Measurements from ENCODE around the gene AGAP1.

The AGAP1 gene

DNA sequence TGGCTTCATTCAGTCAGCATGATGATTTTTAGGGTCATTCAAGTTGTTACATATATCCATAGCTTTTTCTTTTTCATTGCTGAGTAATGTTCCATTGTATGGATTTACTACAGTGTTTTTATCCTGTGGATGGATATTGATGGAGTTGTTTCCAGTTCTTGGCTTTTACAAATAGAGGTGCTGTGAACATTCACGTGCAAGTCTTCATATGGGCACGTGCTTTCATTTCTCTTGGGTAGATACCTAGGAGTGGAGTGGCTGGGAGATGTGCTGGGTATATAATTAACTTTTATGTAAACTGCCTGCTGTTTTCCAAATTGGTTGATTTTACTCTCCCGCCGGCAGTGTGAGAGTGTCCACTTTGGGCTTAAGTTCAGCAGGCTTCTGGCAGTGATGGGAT, 16.5 kb downstream of the AGAP1 start:
- DNase-seq, result no peak

- DNase-seq, result no peak
Measured at GRCh38 chr2:235511187-235511661, 17.4 kb downstream of the AGAP1 start.

DNA sequence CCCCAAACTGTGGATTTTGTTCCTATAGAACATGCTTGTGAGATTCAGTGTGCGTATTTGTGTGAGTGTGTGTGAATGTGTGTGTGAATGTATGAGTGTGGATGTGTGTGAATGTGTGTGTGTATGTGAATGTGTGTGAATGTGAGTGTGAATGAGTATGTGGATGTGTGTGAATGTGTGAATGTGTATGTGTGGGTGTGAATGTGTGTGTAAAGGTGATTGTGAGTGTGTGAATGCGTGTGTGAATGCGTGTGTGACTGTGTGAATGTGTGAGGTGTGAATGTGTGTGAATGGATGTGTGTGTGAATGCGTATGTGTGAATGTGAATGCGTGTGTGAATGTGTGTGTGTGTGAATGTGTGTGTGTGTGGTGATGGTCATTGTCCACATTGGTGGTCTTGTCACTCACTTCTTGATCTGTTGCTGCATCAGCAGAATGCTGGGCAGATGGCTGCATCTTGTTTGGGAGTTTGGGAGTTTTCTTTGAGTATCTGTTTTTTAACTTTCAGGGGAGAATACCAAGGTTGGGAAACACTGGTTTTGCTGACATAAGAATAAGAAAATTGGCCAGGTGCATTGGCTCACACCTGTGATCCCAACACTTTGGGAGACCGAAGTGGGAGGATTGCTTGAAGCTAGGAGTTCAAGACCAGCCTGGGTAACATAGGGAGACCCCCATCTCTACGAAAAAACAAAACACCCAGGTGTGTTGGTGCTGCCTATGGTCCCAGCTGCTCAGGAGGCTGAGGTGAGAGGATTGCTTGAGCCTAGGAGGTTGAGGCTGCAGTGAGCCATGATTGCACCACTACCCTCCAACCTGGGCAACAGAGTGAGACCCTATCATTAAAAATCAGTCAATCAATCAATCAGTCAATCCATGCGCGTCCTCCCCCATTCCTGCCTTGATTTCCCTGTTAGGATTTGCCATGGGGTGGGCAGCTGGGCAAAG, 18.2 kb downstream of the AGAP1 start:
- no peak for DNase-seq

DNA sequence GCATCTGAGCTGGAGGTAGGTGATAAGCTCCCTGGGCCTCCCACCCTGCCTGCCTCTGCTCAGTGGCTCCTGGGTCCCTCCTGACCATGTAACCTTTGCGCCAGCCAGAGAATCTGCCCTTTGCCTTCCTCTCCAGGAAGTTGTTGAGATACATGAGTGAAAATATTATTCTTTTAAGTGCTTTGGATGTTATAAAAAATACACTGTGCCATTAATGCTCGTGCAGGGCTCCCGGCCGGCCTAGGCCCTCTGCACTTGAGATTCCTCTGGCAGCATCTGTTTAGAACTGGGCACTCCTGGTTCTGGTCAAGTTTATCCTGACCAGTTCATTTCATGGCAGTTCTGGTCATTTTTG, 18.8 kb downstream of the AGAP1 start:
- DNase-seq, result no peak

- DNase-seq, result no peak
Measured at GRCh38 chr2:235513984-235514626, 20.3 kb downstream of the AGAP1 start.

DNA sequence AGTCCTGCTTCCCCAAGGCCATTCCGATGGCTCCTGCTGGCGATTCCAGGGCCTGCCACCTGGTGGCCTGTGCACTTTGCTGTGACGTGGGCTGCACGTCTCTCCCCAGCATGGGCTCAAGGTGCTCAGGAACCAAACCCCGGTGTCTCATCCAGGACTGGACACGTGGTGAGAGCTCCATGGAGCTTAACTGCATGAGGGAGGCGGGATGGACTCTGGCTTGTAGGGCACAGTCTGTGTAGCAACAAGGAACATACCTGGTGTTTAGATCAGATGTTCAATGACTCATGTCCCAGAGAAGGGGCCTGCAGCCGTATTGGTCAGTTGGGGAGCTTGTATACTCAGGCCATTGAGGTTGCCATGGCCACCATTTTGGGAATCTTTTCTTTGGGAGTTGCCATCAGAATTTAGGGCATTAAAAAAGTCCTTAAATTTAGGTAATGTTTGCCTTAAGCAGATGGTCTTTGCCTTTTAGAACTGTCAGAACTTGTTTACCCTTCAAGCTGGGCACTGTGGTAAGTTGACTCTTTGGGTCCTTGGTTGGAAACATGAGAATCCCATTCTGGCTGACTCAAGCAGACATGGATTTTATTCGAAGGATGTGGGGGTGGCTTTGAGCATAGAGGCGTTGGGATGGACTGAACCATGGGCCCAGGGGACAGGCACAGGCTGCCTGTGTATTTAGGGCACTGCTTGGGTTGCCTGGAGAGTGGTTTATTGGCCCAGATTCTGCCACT, 21.0 kb downstream of the AGAP1 start:
- no peak for DNase-seq

DNA sequence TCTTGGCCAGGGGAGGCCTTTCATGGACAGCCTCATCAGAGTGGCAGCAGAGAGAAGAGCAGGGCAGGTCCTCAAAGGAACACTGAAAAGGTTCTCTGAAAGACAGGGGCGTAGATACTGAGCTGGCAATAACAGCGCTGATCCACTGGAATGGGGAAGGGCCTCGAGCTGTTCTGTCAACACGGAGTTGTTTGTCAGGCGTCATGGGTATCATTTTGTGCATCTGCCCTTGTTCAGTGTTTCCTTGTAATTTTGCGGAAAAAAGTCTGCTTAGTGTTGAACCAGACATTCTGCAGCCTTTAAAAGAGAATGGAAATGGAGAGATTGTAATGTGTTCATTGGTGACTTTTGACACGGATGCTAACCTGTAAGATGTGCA, 21.5 kb downstream of the AGAP1 start:
- no peak for DNase-seq

- DNase-seq, result no peak
Measured at GRCh38 chr2:235515821-235516220, 22.0 kb downstream of the AGAP1 start.

GRCh38 chr2:235516257-235516656, 22.4 kb downstream of the AGAP1 start:
- no peak for DNase-seq

GRCh38 chr2:235518322-235519090, 24.7 kb downstream of the AGAP1 start:
- DNase-seq, result no peak

- no peak for DNase-seq
Measured at GRCh38 chr2:235520787-235521186, 26.9 kb downstream of the AGAP1 start.

- DNase-seq, result no peak
Measured at GRCh38 chr2:235521844-235522243, 28.0 kb downstream of the AGAP1 start.

GRCh38 chr2:235523021-235523420, 29.2 kb downstream of the AGAP1 start:
- DNase-seq, result no peak

- DNase-seq, result no peak
Measured at GRCh38 chr2:235523486-235524150, 29.8 kb downstream of the AGAP1 start.

- DNase-seq, result no peak
Measured at GRCh38 chr2:235526166-235526565, 32.3 kb downstream of the AGAP1 start.

DNA sequence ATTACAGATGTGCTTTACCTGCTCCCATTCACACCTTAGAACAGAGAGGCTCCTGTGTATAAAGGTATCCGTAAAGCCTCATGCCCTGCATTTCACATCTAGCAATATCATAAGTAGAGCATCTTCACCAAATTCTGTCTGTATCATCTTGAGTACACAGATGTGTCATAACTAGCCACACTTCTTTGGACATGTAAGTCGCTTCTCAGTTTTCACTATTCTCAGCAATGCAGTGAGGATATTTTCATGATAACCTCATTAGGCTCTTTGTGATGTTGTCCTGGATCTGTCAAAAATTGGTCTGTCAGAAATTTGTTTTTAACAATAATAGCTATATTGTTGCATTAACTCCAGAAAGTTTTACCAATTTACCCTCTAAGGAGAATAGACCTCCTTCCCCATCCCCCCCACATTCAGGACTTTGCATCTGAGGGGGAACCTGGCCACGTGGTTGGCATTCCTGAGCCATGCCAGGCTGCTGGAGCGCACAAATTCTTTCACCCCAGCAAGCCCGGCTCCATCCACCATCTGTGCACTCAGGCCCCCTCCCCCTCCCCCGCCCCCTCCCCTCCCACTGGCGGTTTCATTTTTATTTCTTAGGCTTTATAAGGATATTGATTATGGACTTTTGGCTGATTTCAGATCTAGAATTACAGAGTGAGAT, 34.1 kb downstream of the AGAP1 start:
- no peak for DNase-seq

DNA sequence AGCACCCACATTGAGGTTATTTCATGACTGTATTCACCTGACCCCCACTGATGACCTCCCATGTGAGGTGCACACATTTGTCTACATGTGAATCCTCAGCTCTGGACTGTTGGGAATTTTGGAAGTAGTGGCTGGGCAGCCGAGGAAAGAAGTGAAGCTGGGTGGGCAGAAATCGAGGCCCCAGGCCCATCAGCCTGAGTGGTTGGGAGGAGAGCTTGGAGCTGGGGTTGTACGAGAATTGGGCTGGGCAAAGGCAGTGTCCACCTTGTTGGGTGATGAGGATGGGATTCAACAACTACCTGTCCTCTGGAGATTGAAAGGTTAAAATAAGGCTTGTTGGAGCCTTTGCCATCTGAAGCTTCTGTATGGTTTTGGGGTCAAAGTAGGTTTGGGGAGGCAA, 35.8 kb downstream of the AGAP1 start:
- DNase-seq, result no peak

DNA sequence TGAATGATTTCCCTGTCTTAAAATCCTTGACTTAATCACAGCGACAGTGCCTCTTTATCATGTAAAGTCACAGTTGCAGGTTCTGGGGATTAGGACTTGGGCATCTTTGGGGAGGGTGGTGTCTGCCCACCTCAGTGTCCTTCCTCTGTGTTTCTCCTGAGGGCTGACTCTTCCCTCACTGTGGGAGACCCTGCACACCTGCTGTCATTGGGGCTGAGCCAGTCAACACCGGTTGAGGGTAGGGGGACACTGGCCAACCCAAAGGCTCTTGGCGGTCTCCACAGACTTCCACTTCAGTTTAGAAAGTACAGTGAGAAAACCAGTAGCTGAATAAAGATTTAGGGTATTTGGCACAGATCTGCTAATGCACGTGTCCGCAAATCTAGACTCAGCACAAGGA, 36.9 kb downstream of the AGAP1 start:
- no peak for DNase-seq

DNA sequence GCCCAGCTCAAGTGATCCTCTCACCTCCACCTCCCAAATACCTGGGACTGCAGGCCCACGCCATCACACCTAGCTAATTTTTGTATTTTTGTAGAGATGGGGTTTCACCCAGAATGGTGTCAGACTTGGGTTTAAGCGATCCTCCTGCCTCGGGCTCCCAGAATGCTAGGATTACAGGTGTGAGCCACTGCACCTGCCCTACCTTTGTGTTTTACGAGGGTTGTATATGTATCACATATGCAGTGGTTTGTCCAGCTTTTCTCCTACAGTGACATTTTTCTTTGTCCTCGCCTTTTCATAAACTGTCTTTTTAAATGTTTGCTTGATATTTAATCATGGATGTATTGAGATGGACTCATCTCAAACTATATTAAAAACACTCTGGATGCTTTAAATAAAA, 38.5 kb downstream of the AGAP1 start:
- DNase-seq, result no peak

DNA sequence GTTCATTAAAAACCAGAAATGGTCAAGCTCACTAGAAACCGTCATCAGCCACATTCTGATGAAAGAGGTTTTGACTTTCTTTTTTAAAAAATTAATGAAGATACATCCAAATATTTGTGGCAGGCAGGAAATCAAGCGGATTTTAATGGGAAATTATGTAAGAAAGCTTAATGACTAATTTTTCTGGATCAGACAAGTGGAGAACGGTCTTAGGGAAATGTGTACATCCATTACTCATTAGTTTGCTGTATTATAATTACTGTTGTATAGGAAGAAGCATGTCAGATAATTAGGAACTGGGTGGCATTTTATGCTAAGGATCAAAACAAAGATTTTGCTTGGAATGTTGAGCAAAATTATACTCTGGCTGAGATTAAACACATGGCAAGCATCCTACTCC, 39.4 kb downstream of the AGAP1 start:
- no peak for DNase-seq

- DNase-seq, result no peak
Measured at GRCh38 chr2:235533616-235534385, 40.0 kb downstream of the AGAP1 start.

All from effector CD8-positive, alpha-beta T cell (primary cell).